Measurements from ENCODE around the gene ROR1.

The ROR1 gene

DNA sequence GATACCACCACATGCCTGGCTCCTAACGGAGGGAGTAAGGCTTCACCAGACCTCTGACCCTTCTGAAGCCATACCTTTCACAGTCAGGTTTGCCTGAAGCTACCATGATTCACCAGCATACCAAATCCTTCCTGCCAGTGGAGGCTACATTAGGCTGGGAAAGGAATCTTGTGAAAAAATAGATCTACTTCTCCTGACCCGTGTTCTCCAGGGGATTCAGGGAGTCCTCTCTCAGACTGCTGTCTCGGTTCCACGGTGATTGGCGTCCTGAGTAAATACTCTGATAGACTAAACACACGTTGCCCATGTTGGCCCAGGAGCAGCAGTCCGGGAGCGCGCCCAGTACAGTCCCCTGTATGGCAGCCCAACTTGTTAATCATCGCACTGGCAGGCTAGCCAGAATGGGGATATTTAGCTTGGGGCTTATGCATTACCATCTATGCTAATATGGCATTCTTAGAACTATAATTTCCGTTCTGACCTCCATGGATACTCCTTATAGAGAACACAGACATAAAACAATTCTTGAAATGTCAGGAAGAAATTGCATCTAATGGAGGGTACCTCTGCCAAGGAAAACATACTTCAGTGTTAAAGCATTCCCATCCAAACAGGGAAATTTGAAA is 173.2 kb downstream of the ROR1 start:
- no peak for DNase-seq

DNA sequence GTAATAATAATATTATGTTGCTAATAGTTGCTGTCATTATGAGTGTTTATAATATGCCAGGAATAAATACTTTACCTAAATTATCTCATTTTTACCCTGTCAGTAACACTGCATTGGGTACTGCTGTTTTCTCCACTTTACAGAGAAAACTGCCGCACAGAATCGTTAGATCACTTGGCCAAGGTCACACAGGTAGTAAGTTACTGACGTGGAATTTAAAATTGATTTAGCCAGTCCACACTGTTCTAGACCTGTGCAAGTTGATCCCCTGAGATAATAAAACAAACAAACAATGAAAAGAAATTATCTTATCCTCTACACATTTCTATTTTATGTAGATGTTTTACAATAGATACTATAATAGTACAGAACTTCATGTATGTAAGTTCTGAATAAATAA is 174.1 kb downstream of the ROR1 start:
- no peak for DNase-seq

DNA sequence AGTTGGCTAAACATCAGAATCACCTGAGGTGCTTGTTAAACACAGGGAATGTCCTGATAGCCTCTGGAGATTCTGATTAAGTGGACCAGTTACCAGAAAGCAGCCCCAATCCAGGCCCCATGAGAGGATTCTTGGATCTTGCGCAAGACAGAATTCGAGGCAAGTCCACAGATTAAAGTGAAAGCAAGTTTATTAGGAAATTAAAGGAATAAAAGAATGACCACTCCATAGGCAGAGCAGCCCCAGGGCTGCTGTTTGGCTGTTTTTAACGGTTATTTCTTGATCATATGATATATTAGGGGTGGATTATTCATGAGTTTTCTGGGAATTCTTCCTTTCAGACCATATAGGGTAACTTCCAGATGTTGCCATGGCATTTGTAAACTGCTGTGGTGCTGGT is 176.2 kb downstream of the ROR1 start:
- DNase-seq, result no peak

DNA sequence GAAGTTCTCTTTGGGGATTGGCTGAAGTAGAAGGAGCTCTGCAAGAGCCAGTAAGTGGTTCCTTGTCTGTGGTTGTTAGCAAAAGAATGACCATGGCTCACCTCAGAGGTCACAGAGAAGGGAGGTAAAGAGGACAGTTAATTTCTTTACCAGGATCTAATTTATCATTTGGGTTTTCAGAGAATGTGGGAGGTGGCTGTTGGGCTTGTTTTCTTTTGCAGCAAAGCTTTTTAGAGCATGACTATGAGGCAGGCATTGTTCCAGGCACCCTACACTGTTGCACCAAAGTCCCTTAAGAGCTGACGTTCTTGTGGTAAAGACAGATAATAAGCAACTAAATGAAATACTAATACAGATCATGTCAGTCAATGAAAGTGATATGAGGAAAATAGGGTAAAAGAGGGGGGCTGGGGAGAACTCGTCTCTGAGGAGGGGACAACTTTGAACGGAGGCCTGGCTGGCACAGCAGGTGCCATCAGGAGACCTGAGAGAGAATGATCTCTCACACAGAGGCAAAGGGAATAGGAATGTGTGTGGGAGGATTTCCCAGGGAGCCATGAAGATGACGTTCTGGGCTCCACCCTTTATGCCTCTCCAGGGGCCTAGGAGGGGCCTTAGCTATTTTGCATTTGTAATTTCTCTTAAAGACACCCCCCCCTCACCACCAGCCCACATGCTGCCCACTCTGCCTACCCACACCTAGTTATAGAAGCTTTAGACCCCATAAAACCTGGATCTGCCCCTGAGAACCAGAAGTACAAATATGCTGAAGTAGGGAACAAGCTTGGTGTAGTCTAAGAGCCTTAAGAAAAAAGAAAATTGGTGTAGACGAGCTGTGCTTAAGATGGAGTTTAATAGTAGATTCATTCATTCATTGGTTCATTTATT is 177.5 kb downstream of the ROR1 start:
- DNase-seq, result no peak

DNA sequence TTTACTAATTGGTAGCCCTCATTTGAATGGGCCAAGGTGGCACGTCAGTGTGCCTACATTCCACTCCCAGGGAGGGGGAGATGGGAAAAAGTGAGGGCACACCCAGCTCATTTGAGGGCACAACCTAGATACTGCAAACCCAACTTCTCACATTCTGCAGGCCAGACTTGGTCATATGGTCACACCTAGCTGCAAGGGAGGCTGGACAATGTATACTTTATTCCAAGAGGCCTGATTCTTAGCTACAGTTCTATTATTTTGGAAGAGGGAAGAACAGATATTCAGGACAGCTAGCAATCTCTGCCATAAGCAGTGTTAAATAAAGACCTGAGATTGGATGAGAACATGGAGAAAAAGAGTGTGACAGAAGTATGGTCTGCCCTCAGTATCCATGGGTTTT is 180.4 kb downstream of the ROR1 start:
- no peak for DNase-seq

DNA sequence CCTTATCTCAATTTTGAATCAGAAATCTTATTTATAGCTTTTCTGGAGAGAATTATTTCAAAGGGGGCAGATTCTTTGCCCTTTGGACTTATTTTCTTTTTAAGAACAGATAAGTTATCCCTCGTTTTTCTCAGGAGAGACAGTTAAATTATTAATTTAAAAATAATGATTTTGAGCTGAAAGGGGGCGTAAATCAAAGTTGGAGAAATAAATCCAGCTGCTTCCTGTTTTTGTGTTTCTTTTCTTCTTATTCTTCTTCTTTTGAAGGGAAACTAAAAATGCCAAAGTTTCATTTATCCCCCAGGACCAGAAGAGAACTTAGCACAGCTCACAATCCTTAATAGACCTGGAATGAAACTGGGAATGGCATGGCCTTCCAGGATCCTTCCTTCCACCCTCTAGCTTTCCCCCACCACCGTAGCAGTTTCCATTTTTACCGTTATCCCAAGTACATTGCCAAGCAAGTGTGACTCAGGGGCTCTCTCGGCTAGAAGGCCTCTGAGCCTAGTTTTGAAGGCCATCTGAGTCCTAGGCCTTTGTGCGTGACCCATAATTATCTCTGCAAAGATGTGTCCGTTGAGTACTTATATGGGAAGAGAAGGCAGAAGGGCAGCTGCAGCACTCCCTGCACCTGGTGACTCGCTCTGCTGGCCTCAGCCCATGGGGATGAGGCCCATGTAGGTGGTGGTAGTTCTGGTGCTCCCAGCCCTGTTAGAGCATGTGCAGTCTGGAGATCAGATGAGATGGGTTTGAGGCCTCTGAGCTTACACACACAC is 181.7 kb downstream of the ROR1 start:
- DNase-seq, result no peak

DNA sequence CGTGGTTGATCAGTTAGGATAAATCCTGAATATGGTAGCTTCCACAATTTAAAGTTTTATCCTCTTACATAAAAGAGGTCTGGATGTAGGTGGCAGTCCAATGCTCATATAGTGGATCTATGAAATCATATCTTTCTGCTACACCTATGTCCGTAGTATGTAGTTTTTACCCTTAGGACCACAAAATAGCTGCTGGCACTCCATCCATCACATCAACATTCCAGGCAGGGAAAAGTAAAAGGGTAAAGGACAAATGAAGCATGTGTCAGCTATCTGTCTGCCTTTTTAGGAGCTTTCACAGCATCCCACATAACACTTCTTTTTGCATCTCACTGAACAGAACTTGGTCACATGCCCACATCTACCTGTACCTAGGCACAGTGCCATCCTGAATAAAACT is 184.7 kb downstream of the ROR1 start:
- no peak for DNase-seq

DNA sequence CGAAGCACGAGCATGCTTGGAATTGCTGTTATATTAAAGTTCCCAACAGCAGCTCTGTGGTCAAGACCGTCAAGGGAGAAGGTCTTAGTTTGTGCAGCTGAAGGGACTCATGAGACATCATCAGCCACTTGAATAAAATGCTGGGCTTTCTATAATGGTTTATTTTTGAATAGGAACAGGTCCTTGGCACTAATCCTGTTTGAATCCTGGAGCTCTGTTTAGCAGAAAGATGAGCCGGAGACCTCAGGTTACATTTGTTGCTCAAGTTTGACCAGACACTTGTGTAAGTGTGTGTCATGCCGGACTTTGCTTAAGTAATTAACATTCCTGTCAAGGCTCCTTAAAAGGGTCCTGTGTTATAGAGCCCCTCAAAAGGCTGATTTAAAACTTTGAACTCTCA is 186.5 kb downstream of the ROR1 start:
- DNase-seq, result no peak

DNA sequence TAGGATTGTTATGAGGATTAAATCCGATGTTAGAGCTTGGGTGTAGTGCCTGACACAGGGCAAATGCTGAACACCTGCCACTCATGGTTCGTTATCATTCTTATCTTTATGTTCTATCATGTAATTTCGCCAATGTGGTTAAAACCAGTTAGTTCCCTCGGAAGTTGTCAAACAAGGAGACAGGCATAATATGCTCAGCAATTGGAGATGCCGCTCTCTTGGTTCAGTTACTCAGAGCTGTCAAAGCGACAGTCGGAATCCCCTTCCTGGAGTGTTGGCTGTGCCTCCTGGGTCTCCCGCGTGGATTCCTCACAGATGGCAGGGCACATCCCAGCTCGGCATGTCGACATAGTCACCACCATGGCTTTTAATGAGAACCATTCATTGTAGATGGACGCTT is 192.2 kb downstream of the ROR1 start:
- no peak for DNase-seq

DNA sequence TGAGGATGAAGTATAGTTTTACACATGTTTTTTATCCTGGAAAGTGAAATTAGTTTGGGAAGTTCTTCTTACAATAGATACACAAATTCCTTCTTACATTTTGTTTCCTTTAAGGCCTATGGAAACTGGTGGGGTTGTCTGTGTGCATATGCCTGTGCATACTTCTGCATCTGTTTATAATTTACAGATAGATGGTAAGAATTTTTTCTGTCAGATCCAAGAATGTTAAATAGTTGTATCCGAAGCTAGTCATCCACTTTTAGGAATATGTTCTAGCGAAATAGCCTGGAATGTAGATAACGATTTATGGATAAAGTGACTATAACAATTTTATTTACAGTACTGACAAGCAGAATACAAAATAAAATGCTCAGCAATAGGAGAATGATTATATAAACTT is 194.1 kb downstream of the ROR1 start:
- no peak for DNase-seq

DNA sequence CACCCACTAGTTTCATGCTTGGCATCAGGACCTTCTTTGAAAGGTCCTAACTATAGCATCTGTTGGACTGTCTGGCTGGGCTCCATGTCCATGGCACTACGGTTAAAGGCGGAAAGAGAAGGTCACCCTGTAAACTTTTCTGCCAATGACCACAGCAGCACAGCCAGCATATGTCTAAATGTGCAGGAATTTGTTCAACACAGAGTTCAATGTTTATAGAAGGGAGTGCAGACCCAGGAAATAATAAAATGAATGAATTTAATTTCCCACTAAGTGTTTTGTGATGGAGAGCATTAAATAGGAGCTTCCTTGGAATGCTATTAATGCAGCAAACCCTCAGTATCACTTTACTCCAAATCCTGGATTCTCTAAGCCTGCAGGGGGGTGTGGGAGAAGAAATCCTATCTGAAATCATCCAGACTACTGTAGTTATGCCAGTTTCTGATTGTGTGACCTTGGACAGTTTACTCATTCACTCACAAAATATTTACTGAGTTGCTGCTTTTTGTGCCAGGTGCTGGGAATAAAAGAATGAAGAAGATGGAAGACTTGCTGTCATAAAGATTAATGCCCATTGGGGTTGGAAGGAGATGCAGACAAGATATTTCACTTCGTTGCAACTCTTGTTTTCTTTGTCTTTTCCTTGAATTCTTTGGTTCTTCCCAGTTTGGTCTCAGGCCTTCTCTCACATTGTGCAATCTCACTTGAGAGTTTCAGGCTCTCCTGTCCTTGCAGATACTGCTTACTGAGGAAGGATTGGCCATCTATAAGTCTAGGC is 195.0 kb downstream of the ROR1 start:
- no peak for DNase-seq

DNA sequence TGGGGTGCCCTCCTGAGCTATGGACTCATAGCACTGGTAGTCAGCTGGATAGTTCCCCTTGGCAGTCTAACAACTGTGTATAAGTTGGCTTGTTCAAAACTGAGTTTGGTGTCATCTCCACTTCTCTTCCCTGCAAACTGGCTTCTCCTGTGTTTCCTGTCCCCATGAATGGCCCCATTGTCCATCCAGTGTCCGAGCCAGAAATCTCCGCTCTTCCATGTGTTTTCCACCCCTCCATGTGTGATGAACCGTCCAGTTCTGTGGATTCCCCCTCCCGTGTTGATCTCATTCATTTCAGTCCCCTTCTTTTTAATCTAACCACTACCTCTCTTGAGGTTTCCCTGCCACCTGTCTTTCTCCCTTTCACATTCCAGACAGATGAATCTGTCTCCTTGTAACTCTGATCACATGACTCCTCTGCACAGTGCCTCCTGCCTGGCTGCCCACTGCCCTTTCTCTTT is 195.7 kb downstream of the ROR1 start:
- DNase-seq, result no peak

DNA sequence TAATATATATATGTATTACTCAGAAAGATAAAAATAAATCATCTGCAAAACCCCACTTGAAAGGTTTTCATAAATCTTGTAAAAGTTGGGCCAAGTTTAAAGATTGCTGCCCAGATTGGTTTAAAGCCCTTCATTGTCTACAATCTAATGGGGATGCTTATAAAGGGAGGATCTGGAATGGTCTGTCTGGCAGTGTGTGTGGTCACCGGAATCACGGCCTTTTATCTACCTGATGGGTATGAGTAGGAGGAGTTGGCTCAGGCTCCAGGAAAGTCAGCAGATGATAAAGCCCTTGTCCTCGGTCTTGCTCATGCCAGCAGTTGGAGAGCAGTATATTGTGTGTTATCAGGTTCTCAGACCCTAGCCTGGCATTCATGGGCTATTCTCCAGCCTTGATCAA is 197.7 kb downstream of the ROR1 start:
- no peak for DNase-seq

DNA sequence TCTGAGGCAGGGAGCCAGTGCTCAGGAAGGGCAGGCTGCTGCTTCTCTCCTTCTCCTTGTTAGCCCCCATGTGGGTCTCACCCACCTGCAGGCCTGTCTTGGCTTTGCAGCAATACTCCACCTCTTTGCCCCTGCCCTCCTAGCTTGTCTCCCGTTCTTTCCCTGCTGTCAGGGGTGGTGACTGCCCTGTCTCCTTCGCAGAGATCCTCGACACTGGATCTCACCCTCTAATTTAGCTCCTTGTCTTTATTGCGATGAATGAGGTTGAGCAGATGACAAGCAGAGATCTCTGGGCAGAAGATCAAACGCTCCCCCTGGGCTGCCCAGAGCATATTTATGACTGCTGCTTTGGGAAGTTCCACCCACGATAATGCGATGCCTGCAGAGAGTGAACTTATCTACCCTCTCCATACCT is 199.2 kb downstream of the ROR1 start:
- DNase-seq, result no peak

DNA sequence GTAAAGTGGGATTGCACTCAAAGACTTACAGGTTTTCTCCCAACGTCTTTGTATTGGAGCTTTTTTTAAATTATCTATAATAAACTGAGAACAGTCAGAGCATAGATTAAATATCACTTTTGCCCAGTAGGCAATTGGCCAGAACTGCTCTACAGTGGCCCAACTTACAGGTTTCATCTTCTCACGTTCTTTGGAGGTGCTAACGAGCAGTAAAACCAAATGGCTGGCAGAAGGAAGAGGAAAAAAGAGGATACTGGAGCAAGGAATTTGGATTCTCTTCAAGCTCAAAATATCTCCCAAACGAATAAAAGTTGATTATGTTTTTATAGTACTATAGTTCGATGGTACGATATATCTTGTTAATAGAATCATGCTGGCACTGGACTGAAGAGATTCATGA is 201.1 kb downstream of the ROR1 start:
- no peak for DNase-seq

DNA sequence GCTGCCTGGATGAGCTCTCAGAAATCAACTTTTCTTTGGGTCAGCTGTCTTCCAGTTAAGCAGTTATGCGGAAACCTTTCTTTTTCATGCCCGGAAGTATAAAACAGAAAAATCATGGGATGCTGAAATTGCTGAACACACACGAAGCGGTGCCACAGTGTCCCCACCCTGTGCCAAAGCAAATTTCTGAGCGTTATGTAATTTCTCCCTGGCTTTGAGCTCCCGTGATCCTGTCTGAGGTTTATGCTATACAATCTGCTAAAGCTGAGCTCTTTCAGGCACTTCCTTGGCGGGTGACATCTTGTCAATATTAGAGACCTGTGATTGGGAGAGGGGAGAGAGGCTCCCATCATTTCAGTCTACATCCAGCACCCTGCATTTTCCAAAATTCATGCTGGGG is 201.7 kb downstream of the ROR1 start:
- DNase-seq, result no peak

DNA sequence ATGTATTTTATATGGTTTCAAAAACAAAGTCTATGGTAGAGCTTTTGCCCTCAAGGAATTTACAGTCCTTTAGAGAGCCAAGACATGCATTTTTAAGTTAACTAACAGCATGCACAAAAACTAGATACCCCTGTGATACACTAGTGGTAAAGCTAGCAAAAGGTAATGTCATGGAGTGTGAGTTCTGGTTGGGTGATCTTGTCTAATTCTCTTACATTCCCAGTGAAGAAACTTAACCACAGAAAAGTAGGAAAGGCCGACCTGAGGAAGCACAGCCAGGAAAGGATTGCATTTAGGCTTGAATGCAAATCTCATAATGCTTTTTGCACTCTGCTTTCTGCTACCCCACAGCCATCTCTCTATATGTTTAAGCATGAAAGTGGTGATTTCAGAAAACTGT is 202.2 kb downstream of the ROR1 start:
- no peak for DNase-seq

DNA sequence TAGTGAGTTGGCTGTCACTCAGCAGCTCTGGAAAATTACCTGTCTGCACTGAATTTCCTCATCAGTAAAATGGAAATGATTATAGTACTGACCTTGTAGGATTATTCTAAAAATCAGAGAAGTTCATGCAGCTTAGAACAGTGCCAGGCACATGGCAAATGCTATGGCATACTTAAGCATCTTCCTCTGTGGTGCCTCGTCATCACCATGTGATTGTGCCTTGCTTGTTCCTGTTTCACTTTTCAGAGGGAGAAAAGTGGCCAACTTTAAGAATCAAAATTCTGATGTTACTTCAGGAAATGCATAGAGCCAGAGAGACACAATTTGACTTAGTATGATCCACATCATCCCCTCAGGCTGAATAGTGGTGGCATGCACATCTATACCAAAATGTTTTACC is 203.6 kb downstream of the ROR1 start:
- no peak for DNase-seq

DNA sequence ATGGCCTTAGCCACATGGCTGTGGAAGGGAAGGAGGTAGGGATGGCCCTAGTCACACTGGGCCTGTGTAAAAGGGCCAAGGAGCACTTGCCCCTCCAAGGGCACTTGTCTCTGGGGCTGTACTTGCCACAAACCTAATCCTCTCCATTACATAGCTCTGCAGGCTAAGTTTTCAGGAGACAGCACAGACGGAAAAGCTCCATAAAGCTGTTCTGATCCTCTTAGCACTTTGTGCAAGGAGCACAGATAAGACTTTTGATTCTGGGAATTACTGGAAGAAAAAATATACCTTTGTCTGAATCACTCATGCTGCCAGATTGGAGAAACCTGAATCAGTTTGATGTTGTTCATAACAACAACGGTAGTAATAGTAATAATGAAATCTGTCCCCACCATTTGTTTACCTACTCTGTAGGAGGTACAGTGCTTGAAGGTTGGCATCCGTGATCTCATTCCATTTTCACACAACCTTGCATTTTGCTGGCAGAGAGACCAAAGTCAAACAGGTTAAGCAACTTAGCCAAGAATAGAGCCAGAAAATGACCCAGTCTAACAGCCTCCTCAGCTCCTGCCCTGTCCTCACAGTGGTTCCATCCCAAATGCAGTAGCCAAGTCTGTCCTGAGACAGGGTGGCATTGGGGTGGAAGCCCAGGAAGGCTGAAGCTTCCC is 207.1 kb downstream of the ROR1 start:
- no peak for DNase-seq

DNA sequence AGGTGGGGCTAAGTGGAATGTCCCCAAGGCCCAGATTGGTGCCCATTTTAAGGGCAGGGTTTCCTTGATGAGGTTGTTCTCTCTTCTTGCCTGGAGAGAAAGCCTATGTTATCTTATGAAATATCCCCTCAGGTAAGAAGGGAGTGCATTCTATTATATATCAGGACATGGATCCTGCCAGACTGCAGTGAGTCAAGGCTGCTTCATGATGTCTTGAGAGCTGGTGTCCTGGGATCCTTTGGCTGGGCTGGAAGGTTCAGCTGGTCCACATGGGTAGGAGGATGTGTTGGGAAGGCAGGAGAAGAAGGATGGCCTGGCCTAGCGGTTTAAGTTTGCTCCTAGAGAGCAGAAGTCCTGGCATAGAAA is 207.6 kb downstream of the ROR1 start:
- DNase-seq, result no peak

DNA sequence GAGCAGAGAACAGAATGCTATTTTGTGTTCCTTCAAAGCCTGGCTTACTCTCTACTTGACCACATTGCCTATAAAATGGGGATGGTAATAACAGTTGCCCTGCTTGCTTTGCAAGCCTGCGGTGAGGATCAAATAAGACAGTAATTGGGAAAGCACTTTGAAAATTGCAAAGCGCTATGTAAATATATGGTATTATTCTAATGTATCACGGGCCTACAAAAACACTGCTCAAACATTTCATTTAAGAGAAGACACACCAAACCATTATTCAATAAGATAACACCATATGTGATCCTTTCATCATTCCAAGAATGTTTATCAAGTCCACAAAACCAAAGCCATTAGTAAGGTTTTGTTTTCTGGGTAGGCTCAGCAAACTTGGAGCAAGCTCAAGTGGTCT is 208.4 kb downstream of the ROR1 start:
- no peak for DNase-seq
